Inflammatory macrophage treated with lipopolysaccharide for 4 hours (primary cell): ENCODE measurements around the gene LYPLA2.

Experiments used
- DNase-seq: peaks from one replicate; pipeline ENCODE4 v3.0.0-alpha.2; 2020

LYPLA2 gene

DNA sequence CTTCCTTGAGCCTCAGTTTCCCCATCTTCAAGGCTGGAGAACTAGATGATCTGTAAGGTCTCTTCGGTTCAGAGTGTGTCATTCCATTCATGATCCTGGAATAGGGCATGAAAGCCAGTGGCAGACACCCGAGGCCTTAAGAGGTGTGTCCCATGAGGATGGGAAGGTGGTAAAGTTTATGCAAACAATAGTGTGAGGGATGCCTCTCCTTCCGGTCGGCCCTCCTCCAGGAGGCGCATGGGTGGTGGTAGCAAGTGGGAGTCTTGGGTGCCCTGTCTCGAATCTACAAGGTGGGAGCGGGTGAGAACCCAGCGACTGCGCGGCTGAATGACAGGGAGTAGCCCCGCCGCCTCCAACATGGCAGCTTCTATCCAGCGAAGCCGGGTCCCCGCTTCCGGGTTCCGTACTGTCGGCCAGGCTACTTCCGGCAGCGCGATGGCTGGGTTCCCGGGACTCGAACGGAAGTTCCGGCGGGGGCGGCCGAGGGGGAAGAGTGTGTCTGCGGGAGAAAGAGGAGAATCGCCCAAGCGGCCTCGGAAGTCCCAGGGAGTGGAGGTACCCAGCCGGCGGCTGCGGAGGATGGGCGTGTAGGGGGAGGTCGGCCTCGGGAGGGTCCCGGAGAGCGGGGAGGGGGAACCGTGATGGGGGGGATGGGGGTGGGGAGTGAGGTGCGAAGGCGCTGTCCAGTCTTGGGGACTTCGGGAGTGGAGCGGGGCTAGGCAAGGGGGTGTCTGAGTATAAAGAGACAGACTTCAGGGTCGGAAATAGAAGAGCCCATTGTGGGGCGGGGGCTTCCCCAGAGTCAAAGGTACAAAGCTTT, at the start of gene LYPLA2:
Gene LYPLA2 (plus strand): TSS at position 450 of the 820 bp plus-strand sequence. CDS start 1,538 bp downstream, outside the sequence.
- DNase-seq, result peak; percentile 93

DNA sequence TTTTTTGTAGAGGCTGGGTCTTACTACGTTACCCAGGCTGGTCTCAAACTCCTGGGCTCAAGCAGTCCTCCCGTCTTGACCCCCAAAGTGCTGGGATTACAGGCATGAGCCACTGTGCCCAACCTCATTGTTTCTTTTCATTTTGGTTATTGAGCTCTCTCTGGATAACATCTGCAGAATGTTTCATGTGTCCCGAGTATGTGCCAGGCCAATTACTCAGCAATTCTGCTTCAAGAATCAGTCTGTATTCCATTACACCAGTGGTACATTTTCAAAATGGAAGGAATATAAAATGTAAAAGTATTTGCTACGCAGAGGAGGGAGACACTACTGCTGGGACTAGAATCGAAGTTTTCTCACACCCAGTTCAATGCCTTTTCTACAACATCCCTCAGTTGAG, 49.3 kb upstream of the LYPLA2 start:
- DNase-seq, result no peak

DNA sequence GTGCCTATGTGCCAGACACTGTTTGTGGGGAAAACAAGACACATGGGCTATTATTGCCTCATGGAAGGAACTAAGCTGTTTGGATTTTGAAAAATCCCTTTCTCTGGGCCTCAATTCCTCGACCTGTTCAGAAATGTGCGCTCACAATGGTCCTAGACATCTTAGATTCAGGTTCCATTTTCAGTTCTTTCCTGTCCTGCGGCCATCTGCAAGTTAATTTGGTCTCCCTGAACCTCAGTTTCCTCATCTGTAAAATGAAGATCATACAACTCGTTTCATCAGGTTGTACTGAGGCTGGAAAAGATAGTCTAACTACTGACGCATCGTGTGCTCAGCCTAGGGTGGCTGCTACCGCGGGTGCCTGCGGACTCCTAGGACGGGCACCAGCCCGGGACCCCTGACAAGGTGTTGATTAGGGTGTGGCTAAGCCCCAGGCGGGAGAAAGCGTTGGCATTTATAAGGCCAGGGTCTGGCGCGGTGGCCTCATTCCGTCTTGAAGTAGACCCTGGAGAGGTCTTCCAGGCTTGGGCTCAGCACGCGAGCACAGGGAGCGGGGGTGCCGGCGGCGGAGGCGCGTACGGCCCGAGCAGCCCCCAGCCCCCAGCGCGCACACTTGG, 48.2 kb upstream of the LYPLA2 start:
- no peak for DNase-seq

DNA sequence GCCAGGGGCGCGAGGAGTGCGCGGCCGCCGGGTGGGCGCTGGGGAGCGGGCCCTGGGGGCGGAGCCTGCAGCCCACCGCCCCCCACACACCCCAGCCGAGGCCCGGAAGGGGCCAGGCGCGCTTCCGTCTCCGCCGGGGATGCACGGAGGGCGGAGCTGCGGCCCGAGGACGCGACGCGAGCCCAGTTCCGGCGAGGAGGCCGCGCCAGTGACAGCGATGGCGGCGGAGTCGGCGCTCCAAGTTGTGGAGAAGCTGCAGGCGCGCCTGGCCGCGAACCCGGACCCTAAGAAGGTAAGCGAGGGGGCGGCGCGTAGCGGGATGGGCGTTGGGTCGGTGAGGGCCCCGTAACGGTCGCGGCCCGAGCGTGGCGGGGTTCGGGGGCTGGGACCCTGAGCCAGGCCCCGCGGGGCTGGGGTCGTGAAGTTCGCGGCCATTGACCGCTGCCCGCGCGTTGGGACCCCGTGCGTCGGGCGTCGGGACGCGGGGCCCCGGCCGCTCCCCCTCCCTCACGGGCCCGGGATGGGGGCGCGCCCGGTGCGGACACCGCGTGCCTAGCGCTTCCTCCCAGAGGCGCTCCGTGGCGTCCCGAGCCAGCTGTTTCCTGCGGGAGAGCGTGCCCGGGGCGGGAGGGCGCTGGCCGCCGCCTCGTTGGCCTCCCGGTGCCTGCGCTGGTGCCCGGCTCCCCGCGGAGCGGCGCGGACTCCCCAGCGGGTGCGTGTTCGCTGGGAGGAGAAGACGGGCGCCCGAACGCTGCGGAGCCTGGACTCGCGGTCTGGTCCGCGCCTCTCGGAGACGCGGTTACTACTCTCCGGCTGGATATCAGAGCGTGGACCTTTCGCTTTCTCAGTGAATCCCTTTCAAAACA, 47.4 kb upstream of the LYPLA2 start, which contains the start of gene ELOA:
Gene ELOA (plus strand): TSS at position 185 of the 866 bp plus-strand sequence. CDS start 33 bp downstream, at position 218.
- peak; percentile 80 for DNase-seq

DNA sequence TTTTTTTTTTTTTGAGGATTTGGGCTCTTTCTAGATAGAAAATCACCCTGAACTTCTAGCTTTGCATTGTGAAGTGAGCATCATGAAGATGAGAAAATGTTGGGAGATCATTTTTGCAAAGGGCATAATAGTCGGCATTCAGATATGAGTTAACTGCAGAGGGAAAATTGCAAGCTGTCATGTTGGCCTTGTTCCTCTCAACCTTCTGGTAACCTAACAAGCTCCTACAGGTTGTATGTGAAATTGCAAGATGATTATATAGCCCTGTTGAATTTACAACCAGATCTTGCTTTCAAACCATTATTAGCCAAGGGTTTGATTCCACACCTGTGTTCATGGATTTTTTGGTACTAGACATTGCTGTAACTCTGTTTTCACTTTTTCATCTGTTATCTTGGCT, 45.4 kb upstream of the LYPLA2 start:
- DNase-seq, result peak; percentile 59

DNA sequence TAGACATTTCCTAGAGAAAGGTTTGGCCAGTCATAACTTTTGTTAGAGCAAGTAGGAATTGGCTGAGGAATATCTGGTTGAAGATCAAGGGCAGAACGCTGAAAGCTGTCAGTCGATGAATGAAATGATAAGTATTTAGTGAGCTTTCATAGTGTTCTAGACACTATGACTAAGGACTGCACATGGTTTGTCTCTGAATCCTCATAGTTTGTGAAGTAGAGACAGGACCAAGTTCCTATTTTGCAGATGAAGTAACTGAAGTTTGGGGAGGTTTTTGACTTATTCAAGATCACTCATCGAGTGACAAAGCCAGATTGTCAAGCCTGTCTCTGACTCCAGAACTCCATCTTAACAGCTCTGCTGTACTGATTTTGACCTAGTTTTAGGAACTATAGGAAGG, 42.9 kb upstream of the LYPLA2 start:
- peak; percentile 61 for DNase-seq

DNA sequence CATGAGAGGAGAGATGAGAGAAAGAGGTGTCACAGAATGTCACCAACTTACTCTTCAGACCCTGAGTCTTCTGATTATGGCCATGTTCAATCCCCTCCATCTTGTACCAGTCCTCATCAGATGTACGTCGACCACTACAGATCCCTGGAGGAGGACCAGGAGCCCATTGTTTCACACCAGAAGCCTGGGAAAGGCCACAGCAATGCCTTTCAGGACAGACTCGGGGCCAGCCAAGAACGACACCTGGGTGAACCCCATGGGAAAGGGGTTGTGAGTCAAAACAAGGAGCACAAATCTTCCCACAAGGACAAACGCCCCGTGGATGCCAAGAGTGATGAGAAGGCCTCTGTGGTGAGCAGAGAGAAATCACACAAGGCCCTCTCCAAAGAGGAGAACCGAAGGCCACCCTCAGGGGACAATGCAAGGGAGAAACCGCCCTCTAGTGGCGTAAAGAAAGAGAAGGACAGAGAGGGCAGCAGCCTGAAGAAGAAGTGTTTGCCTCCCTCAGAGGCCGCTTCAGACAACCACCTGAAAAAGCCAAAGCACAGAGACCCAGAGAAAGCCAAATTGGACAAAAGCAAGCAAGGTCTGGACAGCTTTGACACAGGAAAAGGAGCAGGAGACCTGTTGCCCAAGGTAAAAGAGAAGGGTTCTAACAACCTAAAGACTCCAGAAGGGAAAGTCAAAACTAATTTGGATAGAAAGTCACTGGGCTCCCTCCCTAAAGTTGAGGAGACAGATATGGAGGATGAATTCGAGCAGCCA, 39.7 kb upstream of the LYPLA2 start:
- peak; percentile 64 for DNase-seq

DNA sequence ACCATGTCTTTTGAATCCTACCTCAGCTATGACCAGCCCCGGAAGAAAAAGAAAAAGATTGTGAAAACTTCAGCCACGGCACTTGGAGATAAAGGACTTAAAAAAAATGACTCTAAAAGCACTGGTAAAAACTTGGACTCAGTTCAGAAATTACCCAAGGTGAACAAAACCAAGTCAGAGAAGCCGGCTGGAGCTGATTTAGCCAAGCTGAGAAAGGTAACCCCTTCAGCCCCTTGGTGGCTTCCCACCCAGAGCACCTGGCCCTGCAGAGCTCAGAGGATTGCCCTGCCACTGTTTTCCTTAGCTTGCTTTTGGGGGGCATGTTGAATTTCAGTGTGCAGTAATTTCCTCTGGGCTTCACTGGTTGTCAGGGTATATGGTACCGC, 39.1 kb upstream of the LYPLA2 start:
- DNase-seq, result no peak

DNA sequence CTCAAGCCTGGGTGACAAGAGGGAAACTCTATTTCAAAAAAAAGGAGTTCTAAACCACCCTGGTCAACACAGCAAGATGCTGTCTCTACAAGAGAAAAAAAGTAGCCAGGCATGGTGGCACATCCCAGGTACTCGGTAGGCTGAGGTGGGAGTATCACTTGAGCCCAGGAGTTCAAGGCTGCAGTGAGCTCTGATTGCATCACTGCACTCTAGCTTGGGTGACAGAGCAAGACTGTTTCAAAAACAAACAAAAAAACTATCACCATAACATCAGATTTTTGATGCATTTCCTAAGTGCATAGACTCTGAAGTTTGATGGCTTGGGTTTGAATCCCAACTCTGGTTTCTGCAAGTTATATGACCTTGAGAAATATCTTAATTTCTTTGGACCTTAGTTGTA, 38.0 kb upstream of the LYPLA2 start:
- no peak for DNase-seq

DNA sequence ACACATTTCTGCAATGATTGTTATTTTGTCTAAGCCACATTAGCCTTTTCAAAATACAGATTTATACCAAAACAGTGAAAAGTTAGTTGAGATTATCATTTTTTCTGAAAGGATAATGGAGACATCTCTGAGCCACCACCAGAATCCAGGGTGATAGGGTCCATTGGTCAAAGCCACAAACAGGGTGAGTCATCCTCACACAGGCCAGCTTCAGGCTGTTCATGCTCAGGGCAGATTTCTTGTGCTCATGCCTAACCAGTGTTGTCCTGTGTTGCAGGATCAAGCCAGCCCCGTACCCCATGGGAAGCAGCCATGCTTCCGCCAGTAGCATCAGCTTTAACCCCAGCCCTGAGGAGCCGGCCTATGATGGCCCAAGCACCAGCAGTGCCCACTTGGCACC, 34.3 kb upstream of the LYPLA2 start:
- no peak for DNase-seq

DNA sequence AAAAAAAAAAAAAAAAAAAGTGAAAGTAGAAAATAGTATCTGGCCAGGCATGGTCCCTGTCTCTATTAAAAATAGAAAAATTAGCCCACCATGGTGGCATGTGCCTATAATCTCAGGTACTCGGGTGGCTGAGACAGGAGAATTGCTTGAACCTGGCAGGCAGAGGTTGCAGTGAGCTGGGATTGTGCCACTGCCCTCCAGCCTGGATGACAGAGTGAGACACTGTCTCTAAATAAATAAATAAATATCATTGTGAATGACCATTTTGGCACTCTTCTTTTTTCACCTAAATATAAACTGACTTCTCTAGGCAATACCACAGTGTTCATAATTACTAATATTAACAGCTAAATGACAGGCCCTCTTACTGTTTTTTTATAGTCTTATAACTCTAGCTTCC, 33.1 kb upstream of the LYPLA2 start:
- no peak for DNase-seq

DNA sequence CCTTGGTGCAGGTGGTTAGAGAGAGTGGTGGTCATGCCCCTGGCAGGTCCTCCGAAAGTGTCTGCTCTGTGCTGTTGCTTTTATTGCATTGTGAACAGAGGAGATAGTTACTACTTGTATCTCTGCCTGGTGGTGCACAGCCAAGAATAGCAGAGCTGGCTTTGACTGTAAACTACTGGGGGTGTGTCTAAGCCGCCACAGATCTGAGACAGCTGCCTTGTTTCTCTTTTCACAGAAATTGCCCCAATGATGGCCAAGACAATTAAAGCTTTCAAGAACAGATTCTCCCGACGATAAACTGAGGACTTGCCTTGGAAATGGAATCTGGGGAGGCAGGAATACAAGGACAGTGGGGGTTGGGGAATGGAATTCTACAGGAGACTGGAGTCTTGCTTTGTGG, 31.7 kb upstream of the LYPLA2 start:
- no peak for DNase-seq

DNA sequence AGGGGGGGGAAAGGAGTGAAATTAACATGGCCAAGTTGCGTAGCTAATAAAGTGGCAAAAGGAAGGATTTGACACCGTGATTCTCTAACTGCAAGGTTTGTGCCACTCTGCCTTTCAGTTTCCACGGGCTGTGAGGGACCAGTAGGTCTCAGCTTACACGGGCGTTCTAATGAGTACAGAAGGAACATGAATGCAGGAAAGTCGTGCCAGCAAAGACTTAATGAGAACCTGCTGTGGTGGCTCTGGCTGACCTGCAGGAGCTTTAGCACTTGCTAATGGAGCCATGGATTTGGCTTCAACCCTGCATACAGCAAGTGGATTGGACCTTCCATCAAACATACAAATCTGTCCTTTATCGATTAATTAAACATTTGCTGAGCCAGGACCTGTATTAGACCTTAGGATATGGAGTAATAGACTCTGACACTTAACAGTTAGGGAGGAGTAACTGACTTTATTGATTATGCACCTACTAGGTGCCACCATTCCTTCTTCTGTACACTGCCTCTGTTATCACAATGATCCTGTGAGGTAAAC, 27.8 kb upstream of the LYPLA2 start:
- DNase-seq, result no peak

DNA sequence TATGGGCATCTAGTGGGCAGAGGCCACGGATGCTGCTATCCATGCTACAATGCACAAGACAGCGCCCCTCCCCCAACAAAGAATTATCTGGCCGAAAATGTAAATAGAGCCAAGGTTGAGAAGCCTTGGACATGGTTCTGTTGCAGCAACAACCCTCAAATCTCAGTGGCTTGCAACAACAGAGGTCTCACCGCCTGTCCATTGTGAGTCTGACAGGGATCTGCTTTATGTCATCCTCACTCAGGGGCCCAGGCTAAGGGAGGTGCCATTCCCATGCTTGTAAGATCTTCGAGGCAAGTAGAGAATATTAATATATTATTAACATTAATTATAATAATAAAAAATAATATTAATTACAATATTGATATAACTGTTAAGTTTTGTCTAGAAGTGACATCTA, 22.2 kb upstream of the LYPLA2 start:
- DNase-seq, result no peak

DNA sequence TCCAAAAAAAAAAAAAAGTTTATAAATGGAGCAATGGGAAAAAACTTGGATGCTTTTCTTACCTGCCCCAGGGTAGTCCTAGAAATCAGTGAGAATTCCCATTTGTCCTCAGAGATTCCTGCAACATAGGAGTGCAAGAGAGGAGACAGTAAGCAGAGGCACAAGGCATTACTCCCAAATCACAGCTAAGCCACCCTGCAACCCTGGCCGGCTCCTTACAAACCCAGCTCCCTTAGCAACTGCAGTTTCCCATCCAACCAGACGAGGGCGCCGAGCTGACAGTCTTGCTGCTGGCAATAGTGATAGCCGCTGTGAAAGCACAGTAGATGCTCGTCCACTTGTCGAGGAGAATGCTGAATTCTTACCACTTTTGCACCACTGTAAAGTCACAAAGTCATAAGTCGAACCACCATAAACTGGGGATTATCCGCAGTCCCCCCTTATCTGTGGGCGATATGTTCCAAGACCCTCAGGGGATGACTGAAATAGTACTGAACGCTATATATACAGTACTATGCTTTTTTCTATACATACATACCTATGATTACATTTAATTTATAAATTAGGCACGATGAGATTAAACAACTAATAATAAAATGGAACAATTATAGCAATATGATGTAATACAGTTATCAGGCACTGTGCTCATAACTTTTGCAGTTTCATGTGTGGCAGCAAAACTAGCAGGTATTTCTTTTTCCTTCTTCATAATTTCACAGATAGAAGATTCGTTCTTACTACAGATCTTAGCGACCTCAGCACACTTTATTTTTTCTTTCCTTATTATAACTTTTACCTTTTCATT, 18.7 kb upstream of the LYPLA2 start:
- peak; percentile 84 for DNase-seq

DNA sequence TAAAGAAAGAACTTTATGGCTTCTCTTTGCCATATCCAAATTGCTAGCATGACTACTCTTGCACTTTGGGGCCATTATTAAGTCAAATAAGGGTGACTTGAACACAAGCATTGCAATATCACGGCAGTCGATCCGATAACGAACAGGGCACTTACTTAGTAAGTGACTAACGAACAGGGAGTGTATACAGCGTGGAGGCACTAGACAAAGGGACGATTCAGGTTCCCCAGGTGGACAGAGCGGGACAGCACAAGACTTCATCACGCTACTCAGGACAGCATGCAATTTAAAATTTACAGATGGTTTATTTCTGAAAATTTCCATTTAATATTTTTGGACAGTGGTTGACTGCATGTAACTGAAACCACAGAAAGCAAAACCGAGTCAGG, 18.1 kb upstream of the LYPLA2 start:
- DNase-seq, result no peak

DNA sequence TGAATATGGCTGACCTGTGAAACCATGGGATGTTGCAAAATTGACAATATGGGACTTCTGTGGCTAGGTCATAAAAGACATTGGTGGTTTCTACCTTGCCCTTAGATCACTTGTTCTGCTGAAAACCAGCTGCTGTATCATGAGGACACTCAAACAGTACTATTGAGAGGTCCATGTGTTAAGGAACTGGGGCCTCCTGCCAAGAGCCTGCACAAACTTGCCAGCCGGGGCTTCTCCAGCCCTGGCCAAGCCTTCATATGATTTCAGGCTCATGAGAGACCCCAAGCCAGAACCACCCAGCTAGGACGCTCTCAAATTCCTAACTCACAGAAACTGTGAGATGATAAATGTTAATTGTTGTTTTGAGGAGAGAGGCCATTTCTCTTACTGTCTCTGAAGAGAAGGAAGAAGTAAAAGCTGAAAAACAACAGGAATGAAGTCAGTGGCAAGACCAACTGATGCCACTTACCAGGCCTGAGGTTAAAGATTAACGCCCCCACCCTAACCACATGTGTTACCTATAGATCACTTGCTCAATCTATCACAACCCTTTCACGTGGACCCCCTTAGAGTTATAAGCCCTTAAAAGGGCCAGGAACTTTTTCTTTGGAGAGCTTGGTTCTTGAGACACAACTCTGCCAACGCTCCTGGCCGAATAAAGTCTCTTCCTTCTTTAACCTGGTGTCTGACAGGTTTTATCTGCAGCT, 16.6 kb upstream of the LYPLA2 start:
- DNase-seq, result no peak

DNA sequence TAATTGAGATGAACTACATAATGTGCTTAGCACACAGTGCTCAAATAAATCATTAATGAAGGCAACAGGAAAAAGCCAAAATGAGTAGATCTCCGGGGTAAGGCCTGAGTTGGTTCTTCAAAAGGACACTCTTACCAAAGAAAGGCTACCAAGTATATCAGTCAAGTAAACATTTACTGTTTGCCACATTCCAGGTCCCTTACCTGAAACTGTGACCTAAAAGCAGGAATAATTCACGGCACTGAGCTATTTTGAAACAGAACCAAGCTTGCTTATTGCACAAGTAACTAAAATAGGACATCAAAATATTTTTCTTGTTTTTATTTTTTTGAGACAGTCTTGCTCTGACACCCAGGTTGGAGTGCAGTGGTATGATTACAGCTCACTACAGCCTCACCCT, 14.7 kb upstream of the LYPLA2 start:
- DNase-seq, result no peak

DNA sequence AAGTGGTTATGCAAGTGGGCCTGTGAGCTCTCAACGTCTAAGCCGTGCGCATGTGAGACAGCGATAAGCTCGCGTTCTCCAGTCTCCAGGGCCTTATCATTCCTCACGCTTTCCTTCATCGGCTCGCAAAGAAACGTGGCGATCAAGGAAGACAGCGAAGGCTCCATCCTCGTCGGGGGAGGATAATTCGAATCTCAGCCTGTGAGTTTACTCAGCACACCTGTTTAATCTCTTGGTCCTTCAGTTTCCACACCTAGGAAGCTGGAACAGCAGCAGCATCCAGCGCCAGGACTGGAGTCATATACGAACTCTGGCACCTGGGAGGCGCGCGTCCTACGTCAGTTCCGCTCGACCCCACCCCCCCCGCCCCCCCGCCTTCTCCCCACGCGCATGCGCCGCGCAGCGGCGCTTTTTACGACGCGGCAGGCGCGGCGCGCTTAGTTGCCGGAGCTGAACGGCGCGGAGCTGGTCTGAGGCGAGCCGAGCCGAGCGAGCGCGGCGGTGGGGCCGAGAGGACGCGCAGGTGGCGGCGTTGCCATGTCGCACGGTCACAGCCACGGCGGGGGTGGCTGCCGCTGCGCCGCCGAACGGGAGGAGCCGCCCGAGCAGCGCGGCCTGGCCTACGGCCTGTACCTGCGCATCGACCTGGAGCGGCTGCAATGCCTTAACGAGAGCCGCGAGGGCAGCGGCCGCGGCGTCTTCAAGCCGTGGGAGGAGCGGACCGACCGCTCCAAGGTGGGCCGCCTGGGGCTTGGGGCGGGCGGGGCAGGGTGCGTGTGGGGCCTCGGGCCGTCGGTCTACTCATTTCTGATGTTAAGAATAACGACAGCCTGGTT, 12.7 kb upstream of the LYPLA2 start, which contains the start of gene PITHD1:
Gene PITHD1 (plus strand): TSS at position 440 of the 836 bp plus-strand sequence. CDS start 98 bp downstream, at position 538.
- peak; percentile 86 for DNase-seq
